Posterior cingulate gyrus (tissue), 11 donors: ENCODE results near the gene CLDN10.
"Not testable (repeated sequence)": the region's sequence is repeated elsewhere in the genome, so short reads cannot be mapped to it uniquely, and the experiment has no call there.

ENCODE experiments used
- DNase-seq, 10 donors: peaks; one replicate each; pipeline versions ENCODE4 v3.0.0 to v3.0.0-alpha.2; 2020 to 2021; ENCODE audit warnings: mixed read lengths in 3 of 10
- intact Hi-C: fragments of 100-400 bp; cut with DNase I; formaldehyde crosslinking; loops from one replicate; pipeline ENCODE4 v1.15.1; 2023

CLDN10 gene

GRCh38 chr13:95540888-95541287, 11.6 kb upstream of the CLDN10 start:
- peak in 9 of 10 donors; percentile 15 to 91 (median 50) for DNase-seq
- intact Hi-C loops: no loop called here

DNA sequence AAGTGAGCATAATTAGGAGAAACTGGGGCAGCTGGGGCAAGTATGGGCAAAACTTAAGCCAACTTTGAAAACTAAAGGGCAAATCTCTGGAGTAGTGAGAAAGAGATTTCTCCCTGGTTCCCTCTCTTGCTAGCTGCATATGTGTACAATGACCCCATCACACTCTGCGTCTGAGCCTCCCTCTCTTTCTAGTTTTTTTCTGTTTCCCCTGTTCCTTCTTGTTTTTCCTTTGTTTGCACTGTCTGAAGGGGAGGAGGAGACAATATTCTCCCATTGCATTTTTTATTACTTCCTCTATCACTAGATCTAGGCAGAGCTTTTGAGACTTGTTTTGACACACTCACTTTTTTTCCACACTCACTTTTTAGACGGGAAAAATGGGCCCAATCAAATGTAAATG, 11.2 kb upstream of the CLDN10 start:
- intact Hi-C loops: no loop called here
- DNase-seq: no peak

DNA sequence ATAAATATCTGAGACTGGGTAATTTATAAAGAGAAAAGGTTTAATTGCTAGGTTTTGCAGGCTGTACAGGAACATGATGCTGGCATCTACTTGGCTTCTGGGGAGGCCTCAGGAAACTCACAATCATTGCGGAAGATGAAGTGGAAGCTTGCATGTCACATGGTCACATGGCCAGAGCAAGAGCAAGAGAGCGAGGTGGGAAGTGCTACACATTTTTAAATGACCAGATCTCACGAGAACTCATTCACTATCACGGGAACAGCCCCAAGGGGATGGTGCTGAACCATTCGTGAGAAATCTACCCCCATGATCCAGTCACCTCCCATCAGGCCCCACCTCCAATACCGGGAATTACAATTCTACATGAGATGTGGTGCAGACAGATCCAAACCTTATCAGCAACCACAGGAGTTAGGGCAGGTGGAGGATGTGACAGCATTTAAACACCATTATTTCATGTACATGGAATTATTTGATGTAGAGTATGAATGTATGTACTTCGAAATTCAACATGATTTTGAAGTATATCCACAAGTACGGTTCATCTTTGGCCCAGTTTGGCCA, 10.5 kb upstream of the CLDN10 start:
- intact Hi-C loops: no loop called here
- no peak for DNase-seq

DNA sequence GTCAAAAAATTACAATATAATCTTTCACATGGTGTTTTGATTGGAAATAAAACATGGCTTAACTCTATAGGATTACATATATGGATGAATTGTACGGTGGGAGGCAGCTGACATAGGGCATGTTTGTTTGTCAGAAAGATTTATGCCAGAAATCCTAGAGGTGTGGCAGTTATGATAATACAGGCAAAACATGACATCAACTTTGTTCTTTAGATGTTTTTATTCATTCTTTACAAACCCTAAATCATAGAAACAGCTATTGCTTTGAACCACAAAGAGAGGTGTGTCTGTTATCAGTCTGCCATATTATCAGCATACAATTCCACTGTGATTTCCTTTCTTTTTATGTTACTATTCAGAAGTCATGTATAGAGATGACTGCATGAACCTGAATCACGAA, 8.2 kb upstream of the CLDN10 start:
- intact Hi-C loops: no loop called here
- no peak for DNase-seq

DNA sequence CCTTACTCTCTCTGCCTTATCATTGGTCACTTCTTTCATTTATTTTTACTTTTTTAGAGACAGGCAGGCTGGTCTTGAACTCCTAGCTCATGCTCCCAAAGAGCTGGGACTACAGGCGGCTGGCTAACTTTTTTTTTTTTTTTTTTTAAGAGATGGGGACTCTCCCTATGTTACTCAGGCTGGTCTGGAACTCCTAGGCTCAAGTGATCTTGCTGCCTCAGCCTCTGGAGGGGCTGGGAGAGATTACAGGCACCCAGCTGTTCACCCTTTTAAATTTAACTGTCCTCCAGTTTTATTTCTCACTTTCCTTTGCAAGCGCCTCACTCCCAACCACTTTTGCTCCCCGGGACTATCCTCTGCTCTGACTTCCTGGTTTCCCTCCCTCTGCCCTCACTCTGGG, 5.6 kb upstream of the CLDN10 start:
- DNase-seq: no peak
- intact Hi-C loops: no loop called here

DNA sequence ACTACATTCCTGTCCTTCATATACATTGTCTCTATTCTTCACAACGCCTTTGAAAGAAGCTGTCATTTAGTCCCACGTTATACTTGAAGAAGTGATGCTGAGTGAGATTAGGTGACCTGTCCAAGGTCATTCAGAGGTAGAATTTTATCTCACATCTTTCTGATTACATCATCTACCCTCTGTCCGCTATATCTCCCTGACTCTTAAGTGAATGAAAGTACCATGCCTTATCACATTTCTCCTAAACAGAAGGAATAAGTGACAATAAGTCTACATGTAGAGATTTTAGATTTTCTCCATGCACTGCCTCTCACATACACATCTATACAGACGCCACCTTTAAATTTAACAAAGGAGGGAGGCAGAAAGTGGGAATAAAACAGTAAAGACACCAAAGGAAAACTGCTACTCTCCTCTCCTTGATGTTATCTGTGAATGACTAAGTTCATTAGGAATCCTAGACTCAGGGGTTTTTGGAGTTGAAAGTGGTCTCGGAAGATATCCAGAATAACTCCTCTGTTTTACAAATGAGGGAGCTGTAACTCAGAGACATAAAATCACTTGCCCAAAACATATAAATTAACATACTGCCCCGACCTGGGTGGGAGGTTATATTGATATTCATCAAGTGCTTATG, 4.9 kb upstream of the CLDN10 start:
- DNase-seq: no peak
- intact Hi-C loops: no loop called here

- DNase-seq: no peak
- intact Hi-C loops: no loop called here
Observed at GRCh38 chr13:95552208-95552538, 347 bp upstream of the CLDN10 start.

GRCh38 chr13:95553581-95554385, 1.3 kb downstream of the CLDN10 start:
- peak in 1 of 10 donors; percentile 62 for DNase-seq
- intact Hi-C loops: no loop called here

DNA sequence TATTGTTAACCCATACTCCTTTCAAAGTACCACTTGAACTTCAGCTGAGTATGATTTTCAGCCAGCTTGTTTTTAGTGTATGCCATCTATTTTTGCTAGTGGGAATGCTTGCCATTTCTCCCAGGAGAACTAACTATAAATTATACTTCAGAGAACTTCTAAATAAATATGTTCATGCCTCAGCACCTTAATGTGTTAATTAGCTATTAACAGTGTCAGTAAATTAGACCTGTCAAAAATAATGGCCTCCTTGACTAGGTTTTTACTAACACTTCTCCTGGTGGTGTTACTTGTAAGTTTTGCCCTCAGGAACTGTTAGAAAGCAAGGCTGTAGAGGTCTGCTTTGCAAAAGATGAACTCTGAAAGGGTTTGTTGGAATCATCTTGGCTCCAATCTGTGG, 4.5 kb downstream of the CLDN10 start:
- no peak for DNase-seq
- intact Hi-C loops: no loop called here

DNA sequence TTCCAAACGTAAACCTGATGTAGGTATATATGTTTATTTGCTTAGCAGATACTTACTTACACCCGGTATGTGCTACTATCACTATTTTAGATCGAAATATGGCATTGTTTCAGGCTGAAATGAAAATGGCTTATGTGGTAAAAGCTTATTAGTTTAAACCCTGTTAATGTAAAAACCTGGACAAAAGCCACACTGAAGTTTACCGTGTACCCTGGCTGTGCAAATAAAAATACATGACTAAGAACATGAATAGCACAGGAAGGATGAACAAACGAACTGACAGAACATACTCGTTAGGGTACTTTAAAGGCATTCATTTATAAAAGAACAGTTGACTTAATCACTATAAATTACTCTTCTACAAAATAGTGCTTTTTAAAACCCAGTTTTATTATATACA, 6.6 kb downstream of the CLDN10 start:
- DNase-seq: no peak
- intact Hi-C loops: no loop called here

DNA sequence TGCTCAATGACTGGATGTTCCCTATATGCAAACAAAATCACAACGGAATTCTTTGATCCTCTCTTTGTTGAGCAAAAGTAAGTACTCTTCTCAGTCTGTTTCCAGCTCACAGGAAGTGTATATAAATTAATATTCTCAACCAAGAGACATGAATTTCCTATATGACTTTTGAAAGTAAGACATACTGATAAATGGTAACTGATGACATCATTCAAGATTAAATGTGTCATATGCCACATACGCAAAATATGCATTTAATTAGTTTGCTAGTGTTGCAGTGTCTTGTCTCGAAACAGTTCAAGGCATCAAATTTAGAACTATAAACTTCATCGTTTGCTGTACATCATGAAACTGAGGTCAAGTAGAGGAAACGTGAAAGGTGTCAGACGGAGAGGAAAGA, 7.9 kb downstream of the CLDN10 start:
- intact Hi-C loops: no loop called here
- DNase-seq: no peak

DNA sequence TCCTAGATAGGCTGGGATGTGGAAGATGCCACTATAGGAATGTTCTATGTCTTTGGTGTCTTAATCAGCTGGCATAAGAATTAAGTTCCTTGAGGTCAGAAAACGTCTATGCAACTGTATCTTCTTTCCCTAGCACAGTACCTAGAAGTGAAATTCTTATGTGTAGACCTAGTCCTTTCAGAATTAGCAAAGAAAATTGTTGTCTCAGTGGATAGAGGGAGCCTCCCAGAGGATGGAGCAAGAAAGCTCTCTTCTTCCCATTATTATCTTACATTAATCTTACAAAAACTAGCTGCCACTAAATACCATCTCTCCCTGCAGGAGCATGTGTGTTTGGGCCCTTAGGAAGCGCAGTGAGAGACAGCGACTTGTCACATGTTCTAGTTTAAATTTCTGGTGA, 11.6 kb downstream of the CLDN10 start:
- intact Hi-C loops: no loop called here
- no peak for DNase-seq

GRCh38 chr13:95564733-95565291, 12.3 kb downstream of the CLDN10 start:
- no peak for DNase-seq
- intact Hi-C loops: no loop called here

- intact Hi-C loops, DNase-seq: not testable (repeated sequence)
Observed at GRCh38 chr13:95565758-95566157, 13.2 kb downstream of the CLDN10 start.

DNA sequence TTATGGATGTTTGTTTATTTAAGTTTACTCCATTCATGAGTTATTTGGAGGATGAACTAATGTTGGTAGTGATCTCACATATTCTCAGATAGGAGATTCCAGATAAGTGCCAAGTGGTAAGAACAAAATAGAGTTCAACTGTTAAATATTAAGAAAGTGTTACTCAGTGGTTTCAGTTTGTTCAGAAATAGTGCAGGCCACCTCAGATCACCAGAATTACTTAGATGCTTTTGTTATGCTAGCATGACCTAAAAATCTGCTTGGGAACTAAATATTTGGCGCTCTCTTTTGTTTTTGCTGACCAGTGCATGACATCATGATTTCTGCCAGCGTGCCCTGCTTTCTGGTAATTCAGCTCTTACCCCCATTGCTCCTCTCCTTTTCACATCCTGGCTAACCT, 15.6 kb downstream of the CLDN10 start:
- no peak for DNase-seq
- intact Hi-C loops: no loop called here

DNA sequence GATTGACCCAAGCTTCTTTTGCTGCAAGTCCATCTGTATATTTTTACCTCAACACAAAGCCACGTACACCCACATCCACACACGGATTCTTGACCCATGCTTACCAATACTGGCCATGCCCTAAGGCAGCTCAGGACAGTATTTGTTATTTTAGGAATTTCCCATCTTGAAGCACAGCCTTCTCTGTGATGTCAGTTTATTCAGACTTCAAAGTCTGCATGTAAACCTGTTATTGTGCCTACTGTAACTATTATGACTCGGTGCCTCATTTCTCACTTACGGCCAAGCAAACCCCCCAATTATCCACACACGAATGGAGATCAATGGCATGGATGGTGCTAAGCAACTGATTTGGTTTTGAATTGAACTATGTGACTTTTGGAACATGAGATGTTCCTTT, 17.5 kb downstream of the CLDN10 start:
- intact Hi-C loops: no loop called here
- DNase-seq: no peak

DNA sequence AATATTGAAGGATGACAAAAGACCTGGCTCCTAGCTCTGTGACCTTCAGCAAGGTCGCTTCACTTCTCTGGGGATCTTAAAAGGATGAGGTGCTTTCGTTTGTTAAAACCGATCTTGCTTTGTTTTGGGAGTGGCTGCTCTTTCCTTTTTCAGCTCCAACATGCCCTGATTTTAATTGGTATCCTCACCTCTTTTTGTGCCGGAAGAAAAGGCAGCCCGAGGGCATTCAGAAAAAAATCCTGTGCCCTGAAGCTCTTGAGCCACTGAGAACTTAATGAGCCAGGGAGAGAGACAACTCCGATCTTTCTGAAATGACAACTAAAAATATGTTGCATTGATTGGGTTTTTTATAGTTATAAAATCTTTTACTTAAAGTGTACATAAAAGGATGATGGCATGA, 19.4 kb downstream of the CLDN10 start:
- no peak for DNase-seq
- intact Hi-C loops: no loop called here

DNA sequence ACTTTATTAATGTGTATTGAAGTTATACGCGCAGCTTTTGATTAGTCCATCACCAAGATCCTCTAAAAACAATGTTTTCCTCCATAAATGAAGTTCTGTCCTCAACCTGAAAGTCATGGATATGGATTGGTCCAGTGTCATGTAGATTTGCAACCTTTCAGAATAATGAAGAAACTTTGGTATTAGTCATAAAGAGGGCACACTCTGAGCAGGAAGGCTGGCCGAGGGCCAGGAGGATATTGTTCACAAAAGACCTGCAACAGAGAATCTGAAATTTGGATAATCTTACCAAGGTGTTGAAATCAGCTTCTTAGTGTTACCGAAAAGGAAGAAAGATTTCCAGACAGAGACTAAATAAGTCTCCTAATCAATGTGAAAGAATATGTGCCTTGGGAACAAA, 20.7 kb downstream of the CLDN10 start:
- no peak for DNase-seq
- intact Hi-C loops: no loop called here

DNA sequence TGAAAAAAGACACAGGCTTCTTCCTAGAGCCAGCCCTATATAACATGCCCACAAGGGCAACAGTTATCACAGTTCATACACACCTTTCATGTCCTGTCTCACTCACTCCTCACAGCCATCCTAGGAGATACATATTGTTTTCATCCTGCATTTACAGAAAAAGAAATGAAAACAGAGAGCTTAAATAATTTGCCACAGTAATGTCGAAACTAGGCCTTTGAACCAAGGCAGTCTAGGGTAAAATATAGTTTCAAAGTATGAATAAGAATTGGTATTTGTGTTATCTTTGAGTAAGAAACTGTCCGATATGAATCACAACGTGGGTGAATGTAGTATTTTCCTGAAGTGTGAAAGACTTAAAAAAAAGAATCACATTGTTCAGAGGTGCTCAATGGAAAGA, 26.8 kb downstream of the CLDN10 start:
- no peak for DNase-seq
- intact Hi-C loops: no loop called here

DNA sequence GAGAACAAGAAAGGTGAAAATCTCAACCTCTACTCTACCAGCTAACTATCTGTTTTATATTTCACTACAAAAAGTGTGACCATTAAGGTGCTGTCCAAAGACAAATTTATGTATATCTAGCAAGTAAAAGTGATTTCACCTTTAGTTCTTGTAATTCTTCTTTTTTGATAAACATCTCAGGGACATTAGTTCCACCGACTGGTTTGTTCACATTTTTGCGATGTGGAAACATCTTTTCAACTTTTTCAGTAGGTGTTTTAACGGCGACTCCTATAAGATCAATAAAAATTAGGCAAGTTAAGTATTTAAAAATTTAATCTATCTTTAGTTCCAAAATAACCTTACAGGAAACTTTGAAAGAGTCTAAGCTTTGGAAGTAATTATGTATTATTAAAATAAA, 33.3 kb downstream of the CLDN10 start:
- DNase-seq: no peak
- intact Hi-C loops: no loop called here

DNA sequence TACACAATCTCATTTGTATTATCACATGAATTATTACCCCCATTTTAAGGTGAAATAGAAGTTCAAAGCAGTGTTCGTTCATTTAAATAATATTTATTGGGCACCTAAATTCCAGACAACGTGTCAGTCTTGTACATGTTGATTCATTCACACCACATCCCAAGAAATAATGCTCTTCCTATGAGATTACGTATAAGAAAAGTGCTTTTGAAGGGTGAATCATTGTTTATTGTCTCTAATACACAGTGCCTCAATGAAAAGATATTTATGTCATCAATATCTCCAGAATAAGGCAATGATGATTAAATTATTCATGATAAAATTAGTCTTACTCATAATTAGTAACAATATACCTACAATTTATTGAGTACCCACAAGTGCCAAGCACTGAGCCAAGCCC, 35.6 kb downstream of the CLDN10 start:
- no peak for DNase-seq
- intact Hi-C loops: no loop called here

DNA sequence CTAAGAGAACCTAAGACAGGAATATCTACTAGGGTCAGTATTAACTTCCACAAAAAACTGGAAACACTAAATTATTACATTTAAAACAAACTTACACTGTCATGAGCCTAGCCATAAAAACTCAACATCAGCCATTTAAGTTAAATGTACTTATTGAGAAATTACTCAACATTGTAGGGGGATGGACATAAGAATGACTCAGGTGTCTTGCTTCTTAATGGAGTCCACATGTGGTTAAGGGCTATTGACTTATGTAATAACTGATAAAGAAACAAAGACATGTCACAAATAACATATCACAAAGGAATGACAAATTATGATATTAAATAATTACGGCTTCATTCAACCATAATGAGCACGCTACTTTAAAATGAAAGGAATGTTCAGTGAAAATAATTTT, 36.2 kb downstream of the CLDN10 start:
- intact Hi-C loops: no loop called here
- DNase-seq: no peak
